Upper lobe of right lung (tissue), 1 donor: ENCODE results near the gene WASHC1. TPM values are rescaled to one million over a fixed set of nuclear protein-coding genes. Genes with fewer than 3 reads are reported as not detected.
A peak's percentile ranks its signal among the peaks of the same experiment; 100 is the strongest.
"Not testable (repeated sequence)": the region's sequence is repeated elsewhere in the genome, so short reads cannot be mapped to it uniquely, and the experiment has no call there.

Experiments
- ATAC-seq: fragments of 200-7000 bp; cut with Tn5 transposase; one replicate; pipeline ENCODE4 v1.9.1; 2020; ENCODE audit warnings: mild to moderate bottlenecking, moderate library complexity
- DNase-seq: peaks from one replicate; pipeline ENCODE4 v3.0.0-alpha.2; 2020
- H3K27ac ChIP-seq: fragments of 200-600 bp; one replicate; pipeline ENCODE4 v1.8.0; 2022
- H3K27me3 ChIP-seq: fragments of 200-600 bp; one replicate; pipeline ENCODE4 v1.8.0; 2022; ENCODE audit warnings: mild to moderate bottlenecking
- H3K36me3 ChIP-seq: fragments of 200-600 bp; one replicate; pipeline ENCODE4 v1.8.0; 2022
- H3K4me1 ChIP-seq: fragments of 200-600 bp; one replicate; pipeline ENCODE4 v1.8.0; 2022
- H3K4me3 ChIP-seq: fragments of 200-600 bp; one replicate; pipeline ENCODE4 v1.8.0; 2022; ENCODE audit warnings: mild to moderate bottlenecking
- H3K9me3 ChIP-seq: fragments of 200-600 bp; one replicate; pipeline ENCODE4 v1.8.0; 2022
- intact Hi-C: fragments of 100-400 bp; cut with DNase I; formaldehyde crosslinking; loops from one replicate; pipeline ENCODE4 v1.11.0; 2022
- long read RNA-seq: library from polyadenylated mRNA; unstranded; transcript quantifications from one replicate; pipeline ENCODE4 v2.0.0, GENCODE V29; 2021
- total RNA-seq: library from RNA; stranded (reverse); fragmentation: NEBNext Ultra II Directional; extraction: Animal tissue kit (Norgen Biotek cat#: 25700); gene quantifications from one replicate; pipeline ENCODE4 v1.2.1, GENCODE V29; 2021
- donor health status: DM: no; HTN: yes; CAD: no; lungs with severe emphysema.

Gene WASHC1, protein sequence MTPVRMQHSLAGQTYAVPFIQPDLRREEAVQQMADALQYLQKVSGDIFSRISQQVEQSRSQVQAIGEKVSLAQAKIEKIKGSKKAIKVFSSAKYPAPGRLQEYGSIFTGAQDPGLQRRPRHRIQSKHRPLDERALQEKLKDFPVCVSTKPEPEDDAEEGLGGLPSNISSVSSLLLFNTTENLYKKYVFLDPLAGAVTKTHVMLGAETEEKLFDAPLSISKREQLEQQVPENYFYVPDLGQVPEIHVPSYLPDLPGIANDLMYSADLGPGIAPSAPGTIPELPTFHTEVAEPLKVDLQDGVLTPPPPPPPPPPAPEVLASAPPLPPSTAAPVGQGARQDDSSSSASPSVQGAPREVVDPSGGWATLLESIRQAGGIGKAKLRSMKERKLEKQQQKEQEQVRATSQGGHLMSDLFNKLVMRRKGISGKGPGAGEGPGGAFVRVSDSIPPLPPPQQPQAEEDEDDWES
- total RNA-seq: 21.7 TPM
- long read RNA-seq, partial matches to known transcripts: 5 of 30 reads
- long read RNA-seq, other reads (novel, unspliced or antisense): 25 of 30 reads

- intact Hi-C loops, H3K4me1 ChIP-seq, H3K9me3 ChIP-seq, H3K36me3 ChIP-seq, DNase-seq, H3K27ac ChIP-seq, ATAC-seq, H3K27me3 ChIP-seq: not testable (repeated sequence)
- H3K4me3 ChIP-seq: peak within 1 kb of the TSS; percentile 46
Observed at GRCh38 chr9:29356-29755, at the start of gene WASHC1. Gene WASHC1 (minus strand): TSS chr9:29456. CDS start chr9:24999, 4,457 bp downstream.

DNA sequence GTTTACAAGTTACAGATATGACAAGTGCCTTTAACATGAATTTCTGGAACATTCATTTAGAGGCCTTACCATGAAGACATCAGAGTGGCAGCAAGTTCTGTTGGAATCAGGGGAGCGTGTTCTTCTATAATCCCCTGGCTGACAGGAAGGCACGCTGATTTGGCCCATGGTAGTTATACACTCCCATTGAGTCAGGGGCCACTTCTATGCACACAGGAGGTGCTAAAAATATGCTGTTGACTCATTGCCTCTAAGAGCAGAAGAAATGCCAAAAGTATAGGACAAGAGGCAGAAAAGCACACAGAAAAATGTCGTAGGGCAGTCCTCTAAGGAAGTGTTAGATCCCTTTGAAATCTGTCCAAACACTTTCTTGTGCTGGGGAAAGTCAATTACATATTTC is 49.1 kb upstream of the WASHC1 start:
- not testable (repeated sequence) for DNase-seq

DNA sequence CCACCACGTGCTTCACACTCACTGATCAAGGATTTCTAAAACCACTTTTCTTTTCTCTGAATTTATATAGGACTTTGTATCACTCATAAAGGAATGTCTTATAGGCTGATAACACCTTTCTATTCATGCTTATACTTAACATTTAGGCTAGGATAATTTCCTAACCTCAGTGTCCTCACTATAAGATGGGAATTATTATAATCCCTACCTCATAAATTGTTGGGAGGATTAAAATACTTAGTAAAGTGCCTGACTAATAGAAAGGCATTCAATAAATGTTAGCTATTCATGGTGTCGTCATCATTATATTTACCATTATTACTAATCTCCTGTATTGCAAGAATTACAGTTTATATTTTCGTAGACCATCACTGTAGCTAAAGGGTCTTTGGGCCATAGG is 47.1 kb upstream of the WASHC1 start:
- H3K27ac ChIP-seq, H3K4me1 ChIP-seq, H3K36me3 ChIP-seq, H3K9me3 ChIP-seq, ATAC-seq, DNase-seq, H3K27me3 ChIP-seq, intact Hi-C loops, H3K4me3 ChIP-seq: not testable (repeated sequence)

More for the DNA sequence above, 49.1 kb upstream of the WASHC1 start:
- H3K4me3 ChIP-seq, intact Hi-C loops, H3K27ac ChIP-seq, H3K4me1 ChIP-seq, H3K36me3 ChIP-seq, H3K27me3 ChIP-seq, H3K9me3 ChIP-seq: not testable (repeated sequence)
- ATAC-seq: peak; percentile 82

GRCh38 chr9:73900-74525 is 44.8 kb upstream of the WASHC1 start:
- H3K27ac ChIP-seq: peak overlapping the region; percentile 68
- peak overlapping the region; percentile 53 for H3K4me3 ChIP-seq
- intact Hi-C loops: not testable (repeated sequence)

DNA sequence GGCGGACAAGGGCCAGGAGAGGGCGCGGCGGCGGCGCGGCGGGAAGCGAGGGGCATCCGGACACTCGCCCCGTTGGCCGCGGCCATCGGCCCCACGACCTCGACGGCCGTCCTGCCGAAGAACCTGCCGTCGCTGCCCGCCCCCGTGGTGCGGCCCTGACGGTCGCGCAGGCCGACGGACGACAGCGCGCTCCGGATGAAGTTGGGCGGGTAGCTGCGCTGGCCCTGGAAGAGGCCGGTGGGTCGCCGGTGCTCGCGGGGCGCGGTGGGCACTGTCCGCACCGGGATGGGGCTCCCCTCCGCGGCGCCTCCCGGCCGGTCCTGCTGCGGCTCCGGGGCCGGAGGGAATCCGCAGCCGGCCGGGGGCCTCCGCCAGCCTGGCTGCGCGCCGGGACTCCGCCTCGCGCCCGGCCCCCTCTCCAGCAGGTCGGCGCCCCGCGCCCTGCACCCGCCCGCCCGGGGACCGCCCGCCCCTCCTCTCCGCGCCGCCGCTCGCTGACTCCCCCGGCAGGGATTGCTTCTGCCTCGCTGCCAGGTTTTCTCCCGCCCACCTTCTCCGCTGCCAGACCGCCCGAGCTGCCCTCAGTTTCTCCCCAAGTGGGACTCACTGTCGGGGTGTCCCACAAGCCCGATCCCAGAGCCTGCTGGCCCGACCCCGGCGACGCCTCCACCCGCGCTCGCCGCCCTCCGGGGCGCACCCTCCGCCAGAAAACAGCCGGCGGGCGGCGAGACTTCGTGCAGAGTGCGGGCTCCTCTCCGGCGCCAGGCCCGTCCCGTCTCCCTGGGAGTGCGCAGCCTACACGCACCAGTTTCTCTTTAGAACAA is 44.0 kb upstream of the WASHC1 start:
- H3K9me3 ChIP-seq, H3K36me3 ChIP-seq, intact Hi-C loops, H3K27me3 ChIP-seq, H3K4me1 ChIP-seq: not testable (repeated sequence)
- H3K4me3 ChIP-seq: peak overlapping the region; percentile 53
- DNase-seq (peak; percentile 73), ATAC-seq (peak; percentile 73)
- H3K27ac ChIP-seq: peak overlapping the region; percentile 68

More at GRCh38 chr9:73900-74525, 44.8 kb upstream of the WASHC1 start:
- not testable (repeated sequence) for H3K4me1 ChIP-seq, H3K27me3 ChIP-seq, DNase-seq, H3K36me3 ChIP-seq, H3K9me3 ChIP-seq
- peak; percentile 20 for ATAC-seq

GRCh38 chr9:63031-63629 is 33.9 kb upstream of the WASHC1 start:
- H3K9me3 ChIP-seq, DNase-seq, H3K36me3 ChIP-seq, H3K27me3 ChIP-seq, H3K27ac ChIP-seq, H3K4me3 ChIP-seq, intact Hi-C loops, H3K4me1 ChIP-seq: not testable (repeated sequence)
- peak; percentile 86 for ATAC-seq

DNA sequence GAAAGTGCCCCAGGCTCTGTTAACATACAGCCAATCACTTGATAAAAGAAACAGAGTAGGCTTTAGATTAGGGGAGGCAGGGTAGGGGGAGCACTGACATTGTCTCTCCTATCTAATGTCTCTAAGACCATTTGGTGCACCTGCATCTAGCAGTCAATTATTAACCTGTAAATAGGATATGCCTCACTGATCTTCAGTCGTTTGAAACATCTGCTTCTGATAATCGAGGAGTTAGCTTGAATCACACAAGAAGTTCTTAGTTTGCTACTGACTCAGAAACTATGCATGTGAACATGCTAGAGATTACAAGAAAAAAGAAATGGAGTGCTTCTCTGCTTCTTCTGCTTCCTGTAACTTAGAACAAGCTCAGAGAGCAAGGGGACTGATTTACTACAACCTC is 23.4 kb upstream of the WASHC1 start:
- H3K27me3 ChIP-seq, H3K9me3 ChIP-seq, ATAC-seq, H3K4me1 ChIP-seq, H3K36me3 ChIP-seq, H3K27ac ChIP-seq, intact Hi-C loops, H3K4me3 ChIP-seq, DNase-seq: not testable (repeated sequence)

DNA sequence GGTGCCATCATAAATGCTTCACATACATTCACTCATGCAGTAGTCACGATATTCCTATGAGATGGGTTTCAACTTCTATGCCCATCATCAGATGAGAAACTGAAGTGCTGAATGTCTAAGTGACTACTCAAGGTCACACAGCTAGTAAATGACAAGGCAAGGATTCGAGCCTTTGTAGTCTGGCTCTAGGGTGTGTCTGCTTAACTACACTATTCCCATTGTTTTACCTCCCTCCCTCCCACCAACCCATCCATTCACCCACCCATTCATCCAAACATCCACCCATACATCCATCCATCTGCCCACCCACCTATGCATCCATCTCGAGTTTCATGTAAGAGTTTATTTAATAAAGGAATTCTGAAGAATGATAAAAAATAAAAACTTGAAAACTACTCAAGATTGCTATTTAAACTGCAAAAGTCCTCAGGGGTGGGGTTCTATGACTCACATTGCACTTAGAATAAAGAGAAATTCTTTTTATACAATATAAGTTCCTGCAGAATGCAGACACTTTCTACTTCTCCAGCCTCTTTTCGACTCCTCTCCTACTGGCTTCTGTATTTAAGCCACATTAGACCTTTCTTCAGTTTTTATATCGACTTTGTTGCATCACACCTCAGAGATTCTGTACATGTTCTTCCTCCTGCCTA is 19.1 kb upstream of the WASHC1 start:
- DNase-seq, H3K36me3 ChIP-seq, H3K27me3 ChIP-seq, intact Hi-C loops, H3K4me3 ChIP-seq, ATAC-seq, H3K4me1 ChIP-seq, H3K27ac ChIP-seq, H3K9me3 ChIP-seq: not testable (repeated sequence)

DNA sequence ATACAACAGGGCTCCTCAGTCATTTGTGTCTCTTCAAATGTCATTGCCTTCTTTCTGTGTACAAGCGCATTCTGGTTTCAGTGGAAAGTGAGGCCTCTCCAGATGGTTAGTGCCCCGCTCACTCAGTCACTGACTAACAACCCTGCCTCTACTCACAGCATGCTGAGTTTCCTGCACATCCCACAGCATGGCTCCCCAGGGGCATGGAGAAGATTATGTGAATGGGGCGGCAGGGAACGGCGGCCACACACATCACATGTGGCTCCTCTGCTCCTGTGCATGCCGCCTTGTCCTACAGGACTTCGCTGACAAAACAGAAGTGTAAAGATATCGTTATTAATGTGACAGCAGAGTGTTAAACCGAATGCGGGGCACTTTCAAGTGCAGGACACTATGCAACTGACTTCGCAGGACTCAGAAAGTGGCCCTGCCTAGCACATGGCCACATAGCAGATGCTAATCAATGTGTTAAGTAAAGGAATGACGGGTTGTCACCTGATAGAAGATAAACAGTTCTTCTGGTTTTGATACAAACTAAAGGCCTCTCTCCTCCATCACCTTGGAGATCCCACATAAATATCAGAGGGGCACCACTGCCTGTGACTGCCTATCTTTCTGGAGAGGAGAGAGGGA is 17.5 kb upstream of the WASHC1 start:
- peak; percentile 43 for ATAC-seq
- DNase-seq: not testable (repeated sequence)

GRCh38 chr9:46164-46563 is 16.9 kb upstream of the WASHC1 start:
- intact Hi-C loops, DNase-seq, H3K4me1 ChIP-seq, H3K27me3 ChIP-seq, H3K9me3 ChIP-seq, H3K36me3 ChIP-seq, H3K27ac ChIP-seq, H3K4me3 ChIP-seq: not testable (repeated sequence)
- peak; percentile 72 for ATAC-seq

More for the DNA sequence above, 17.5 kb upstream of the WASHC1 start:
- intact Hi-C loops, H3K9me3 ChIP-seq, H3K27me3 ChIP-seq, H3K27ac ChIP-seq, H3K4me1 ChIP-seq, H3K36me3 ChIP-seq, H3K4me3 ChIP-seq: not testable (repeated sequence)

DNA sequence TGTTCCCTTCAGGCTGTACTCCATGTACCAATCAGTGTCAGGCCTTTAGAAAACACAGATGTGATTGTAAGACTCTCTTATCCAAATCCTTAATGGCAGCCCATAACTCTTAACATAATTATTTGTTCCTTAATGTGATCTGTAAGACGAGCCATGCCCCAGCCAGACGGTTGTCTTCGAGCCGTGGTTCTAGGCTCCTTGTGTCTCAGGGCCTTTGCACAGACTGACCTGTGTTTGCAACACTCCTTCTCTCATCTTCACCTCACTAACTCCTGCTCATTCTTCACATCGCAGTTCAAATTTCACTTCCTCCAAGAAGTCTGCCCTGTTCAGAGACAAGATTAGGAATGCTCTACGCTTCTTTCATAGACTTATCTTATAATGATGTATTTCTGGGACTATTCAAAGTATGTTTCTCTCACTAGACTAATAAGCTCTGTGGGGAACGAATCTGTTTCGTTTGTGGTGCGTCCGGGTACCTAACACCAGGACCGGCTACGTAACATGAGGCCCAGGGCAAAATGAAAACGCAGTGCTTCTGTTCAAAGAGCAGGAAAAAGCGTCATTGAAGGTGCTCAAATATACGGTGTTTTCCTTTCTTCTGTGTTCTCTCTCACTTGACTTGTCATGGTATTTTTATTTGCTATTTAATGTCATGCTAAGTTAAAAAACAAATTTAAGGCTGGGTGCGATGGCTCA is 16.1 kb upstream of the WASHC1 start:
- H3K4me1 ChIP-seq, intact Hi-C loops, DNase-seq, H3K27ac ChIP-seq, H3K9me3 ChIP-seq, ATAC-seq, H3K4me3 ChIP-seq, H3K36me3 ChIP-seq, H3K27me3 ChIP-seq: not testable (repeated sequence)

GRCh38 chr9:44416-44815 is 15.2 kb upstream of the WASHC1 start:
- intact Hi-C loops, H3K27ac ChIP-seq, H3K4me1 ChIP-seq, H3K36me3 ChIP-seq, H3K4me3 ChIP-seq, DNase-seq, ATAC-seq, H3K27me3 ChIP-seq, H3K9me3 ChIP-seq: not testable (repeated sequence)
